ENCODE measurements around the gene LRRC36. TPM values are rescaled to one million over a fixed set of nuclear protein-coding genes. Genes with fewer than 3 reads are reported as not detected.
"Not testable (repeated sequence)": the region's sequence is repeated elsewhere in the genome, so short reads cannot be mapped to it uniquely, and the experiment has no call there.

LRRC36 gene
- total RNA-seq, 1 donor from 2014 or later = 0.69 TPM

DNA sequence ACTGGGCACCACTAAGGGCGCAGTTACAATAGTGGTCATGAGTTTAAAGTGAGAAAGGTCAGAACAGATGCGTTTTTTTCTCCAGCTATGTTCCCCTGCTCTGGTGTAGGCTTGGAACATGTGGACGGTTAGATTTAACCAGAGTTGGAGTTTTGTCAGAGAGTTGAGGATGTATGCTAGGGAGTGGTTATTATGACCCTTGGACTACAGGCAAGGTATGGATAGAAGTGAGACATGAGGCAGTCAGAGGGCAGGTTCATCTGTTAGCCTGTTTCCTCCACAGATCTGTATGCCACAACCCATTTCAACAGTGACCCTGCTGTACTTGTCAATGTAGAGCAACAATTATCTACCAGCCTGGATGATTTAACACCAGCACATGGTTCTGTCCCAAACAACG lies 44.0 kb downstream of the LRRC36 start:
- Mint-ChIP-seq H3K27me3 (no peaks in the 10 kb centered on the region), H3K9me3 (no peaks in the 10 kb centered on the region), H3K36me3 (ENCODE audit: low read depth) (no peaks in the 10 kb centered on the region), H3K4me1 (peaks cover 3% of the 10 kb centered on the region), H3K4me3 (no peak overlapping the region), H3K27ac (no peak overlapping the region)
- ATAC-seq (ENCODE audit: low read depth) (no peak), DNase-seq (no peak)
- intact Hi-C loops (cut with micrococcal nuclease) = loop anchor here (5.0 kb wide), 1 partner anchor 77 kb away; no protein-coding TSS in a partner anchor
- ChIA-PET POLR2A (no interaction called here), CTCF (no interaction called here)
- TF ChIP-seq, protein P1, sequence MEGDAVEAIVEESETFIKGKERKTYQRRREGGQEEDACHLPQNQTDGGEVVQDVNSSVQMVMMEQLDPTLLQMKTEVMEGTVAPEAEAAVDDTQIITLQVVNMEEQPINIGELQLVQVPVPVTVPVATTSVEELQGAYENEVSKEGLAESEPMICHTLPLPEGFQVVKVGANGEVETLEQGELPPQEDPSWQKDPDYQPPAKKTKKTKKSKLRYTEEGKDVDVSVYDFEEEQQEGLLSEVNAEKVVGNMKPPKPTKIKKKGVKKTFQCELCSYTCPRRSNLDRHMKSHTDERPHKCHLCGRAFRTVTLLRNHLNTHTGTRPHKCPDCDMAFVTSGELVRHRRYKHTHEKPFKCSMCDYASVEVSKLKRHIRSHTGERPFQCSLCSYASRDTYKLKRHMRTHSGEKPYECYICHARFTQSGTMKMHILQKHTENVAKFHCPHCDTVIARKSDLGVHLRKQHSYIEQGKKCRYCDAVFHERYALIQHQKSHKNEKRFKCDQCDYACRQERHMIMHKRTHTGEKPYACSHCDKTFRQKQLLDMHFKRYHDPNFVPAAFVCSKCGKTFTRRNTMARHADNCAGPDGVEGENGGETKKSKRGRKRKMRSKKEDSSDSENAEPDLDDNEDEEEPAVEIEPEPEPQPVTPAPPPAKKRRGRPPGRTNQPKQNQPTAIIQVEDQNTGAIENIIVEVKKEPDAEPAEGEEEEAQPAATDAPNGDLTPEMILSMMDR (IDR thresholded peaks at IDR 0.05) = no peak

DNA sequence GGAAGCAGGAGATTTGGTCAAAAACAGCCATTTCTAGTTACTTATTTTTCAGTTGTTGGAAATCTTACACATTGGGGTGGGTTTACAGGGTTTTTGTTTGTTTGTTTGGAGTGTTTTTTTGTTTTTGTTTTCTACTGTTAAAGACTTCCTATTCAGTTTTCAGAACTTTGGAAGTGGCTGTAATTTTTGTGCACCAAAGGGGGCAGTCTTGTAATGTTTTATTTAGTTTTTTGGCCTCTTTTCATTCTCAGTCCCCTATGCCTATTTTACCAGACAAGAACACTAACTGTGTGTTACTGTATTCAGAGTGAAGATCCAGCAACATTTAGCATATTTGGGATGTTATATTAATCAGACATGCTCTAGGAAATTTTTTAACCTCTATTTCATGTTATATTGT lies 46.0 kb downstream of the LRRC36 start:
- no peak overlapping the region for H3K27ac Mint-ChIP-seq
- H3K27me3 Mint-ChIP-seq = peaks cover 5% of the 10 kb centered on the region
- TF ChIP-seq, protein P1 (IDR thresholded peaks at IDR 0.05) = no peak
- ATAC-seq (ENCODE audit: low read depth) (no peak), DNase-seq (no peak)
- POLR2A ChIA-PET = no interaction called here
- H3K4me1 Mint-ChIP-seq = no peaks in the 10 kb centered on the region
- CTCF ChIA-PET = interaction anchor here (0.9 kb wide), 1 partner anchor 42 kb away, joined by 4 read pairs; no protein-coding TSS in a partner anchor
- H3K9me3 Mint-ChIP-seq = no peaks in the 10 kb centered on the region
- H3K4me3 Mint-ChIP-seq = no peak overlapping the region
- intact Hi-C loops (cut with micrococcal nuclease) = loop anchor here (5.0 kb wide), 1 partner anchor 75 kb away; no protein-coding TSS in a partner anchor
- H3K36me3 Mint-ChIP-seq (ENCODE audit: low read depth) = no peaks in the 10 kb centered on the region

DNA sequence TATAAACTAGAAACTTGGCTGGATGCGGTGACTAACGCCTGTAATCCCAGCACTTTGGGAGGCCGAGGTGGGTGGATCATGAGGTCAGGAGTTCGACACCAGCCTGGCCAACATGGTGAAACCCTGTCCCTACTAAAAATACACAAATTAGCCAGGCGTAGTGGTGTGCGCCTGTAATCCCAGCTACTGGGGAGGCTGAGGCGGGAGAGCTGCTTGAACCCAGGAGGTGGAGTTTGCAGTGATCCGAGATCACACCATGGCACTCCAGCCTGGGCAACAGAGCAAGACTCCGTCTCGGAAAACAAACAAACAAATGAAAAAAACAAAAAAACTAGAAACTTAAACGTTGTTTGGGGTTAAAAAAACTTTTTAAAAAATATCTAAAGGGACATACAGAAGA lies 49.4 kb downstream of the LRRC36 start:
- intact Hi-C loops (cut with micrococcal nuclease); H3K9me3 Mint-ChIP-seq; H3K4me1 Mint-ChIP-seq; DNase-seq; ATAC-seq (ENCODE audit: low read depth); H3K36me3 Mint-ChIP-seq (ENCODE audit: low read depth); H3K27me3 Mint-ChIP-seq; H3K27ac Mint-ChIP-seq; H3K4me3 Mint-ChIP-seq; POLR2A ChIA-PET: not testable (repeated sequence)
- CTCF ChIA-PET = interaction anchor here (0.8 kb wide), 1 partner anchor 102 kb away, joined by 3 read pairs; no protein-coding TSS in a partner anchor

DNA sequence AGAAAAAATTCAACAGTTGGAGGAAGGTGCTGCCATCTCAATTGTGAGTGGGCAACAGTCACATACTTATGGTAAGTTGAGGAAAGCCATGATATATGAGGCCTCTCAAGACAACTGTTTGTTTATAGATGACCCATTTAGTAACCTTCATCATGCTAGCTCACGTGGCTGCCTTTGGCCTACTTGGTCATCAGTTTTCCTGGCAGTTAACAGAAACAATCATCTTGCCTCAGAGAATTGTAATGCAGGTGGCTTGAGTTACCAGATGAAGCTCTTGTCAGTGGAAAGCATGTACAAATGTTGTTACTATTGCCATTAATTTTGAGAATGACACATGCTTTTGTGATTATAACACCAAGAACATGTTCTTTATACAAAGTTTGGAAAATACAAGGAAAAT lies 52.0 kb downstream of the LRRC36 start:
- CTCF ChIA-PET = no interaction called here

DNA sequence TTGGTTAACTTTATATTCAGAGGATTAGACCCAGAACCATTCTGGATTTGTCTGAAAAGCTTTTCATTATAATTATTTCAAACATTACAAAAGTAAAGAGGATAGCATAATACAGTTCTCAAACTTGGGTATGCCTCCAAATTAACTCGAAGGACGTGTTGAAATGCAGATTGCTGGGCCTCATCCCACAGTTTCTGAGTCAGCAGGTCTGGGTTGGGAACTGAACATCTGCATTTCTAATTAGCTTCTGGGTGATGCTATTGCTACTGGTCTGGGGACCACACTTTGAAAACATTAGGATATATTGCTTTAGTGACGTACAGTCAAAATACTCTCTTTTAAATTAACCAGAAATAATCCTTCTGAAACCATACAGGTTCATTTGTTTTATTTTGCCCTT lies 56.7 kb downstream of the LRRC36 start:
- CTCF ChIA-PET = no interaction called here

More for the DNA sequence above, 52.0 kb downstream of the LRRC36 start:
- no peak for ATAC-seq (ENCODE audit: low read depth)
- POLR2A ChIA-PET = no interaction called here
- H3K4me1 Mint-ChIP-seq = no peaks in the 10 kb centered on the region
- H3K9me3 Mint-ChIP-seq = no peaks in the 10 kb centered on the region
- H3K4me3 Mint-ChIP-seq = no peak overlapping the region
- intact Hi-C loops (cut with micrococcal nuclease) = no loop called here
- TF ChIP-seq, protein P1 (IDR thresholded peaks at IDR 0.05) = no peak
- H3K27ac Mint-ChIP-seq = no peak overlapping the region
- H3K27me3 Mint-ChIP-seq = peaks cover 5% of the 10 kb centered on the region
- H3K36me3 Mint-ChIP-seq (ENCODE audit: low read depth) = no peaks in the 10 kb centered on the region
- DNase-seq = no peak

More for the DNA sequence above, 56.7 kb downstream of the LRRC36 start:
- ATAC-seq (ENCODE audit: low read depth) (no peak), DNase-seq (no peak)
- Mint-ChIP-seq H3K27me3 (no peaks in the 10 kb centered on the region), H3K4me3 (no peak overlapping the region), H3K27ac (no peak overlapping the region), H3K4me1 (no peaks in the 10 kb centered on the region), H3K36me3 (ENCODE audit: low read depth) (no peaks in the 10 kb centered on the region), H3K9me3 (no peaks in the 10 kb centered on the region)
- intact Hi-C loops (cut with micrococcal nuclease) = no loop called here
- POLR2A ChIA-PET = interaction anchor here (0.6 kb wide), 1 partner anchor 58 kb away, joined by 7 read pairs; no protein-coding TSS in a partner anchor
- TF ChIP-seq, protein P1 (IDR thresholded peaks at IDR 0.05) = no peak

Measured in activated B cell treated with CpG ODN at 0.5 μM for 24 hours (primary cell).